GM11168 (cell line): ENCODE results near the gene AKT3.

Experiments used
- in situ Hi-C: fragments of 300-500 bp; cut with MboI; formaldehyde crosslinking; loops from one replicate; pipeline ENCODE4 v1.12.0; 2022; ENCODE audit warnings: low sequenced_read_pairs; ENCODE audit not compliant: unreplicated experiment

Gene AKT3

DNA sequence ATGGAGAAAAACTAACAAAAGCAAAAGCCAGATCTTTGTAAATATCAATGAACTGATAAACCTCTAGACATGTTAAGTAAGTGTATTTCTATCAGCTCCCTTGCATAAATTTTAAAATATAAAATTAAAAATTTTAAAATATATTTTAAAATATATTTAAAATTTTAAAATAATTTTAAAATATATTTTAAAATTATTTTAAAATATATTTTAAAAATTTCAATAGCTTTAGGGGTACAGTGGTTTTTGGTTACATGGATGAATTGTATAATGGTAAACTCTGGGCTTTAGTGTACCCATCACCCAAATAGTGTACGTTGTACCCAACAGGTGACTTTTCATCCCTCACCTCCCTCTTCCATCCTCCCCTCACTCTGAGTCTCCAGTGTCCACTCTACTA lies 315.0 kb downstream of the AKT3 start:
- in situ Hi-C loops, result no loop called here

DNA sequence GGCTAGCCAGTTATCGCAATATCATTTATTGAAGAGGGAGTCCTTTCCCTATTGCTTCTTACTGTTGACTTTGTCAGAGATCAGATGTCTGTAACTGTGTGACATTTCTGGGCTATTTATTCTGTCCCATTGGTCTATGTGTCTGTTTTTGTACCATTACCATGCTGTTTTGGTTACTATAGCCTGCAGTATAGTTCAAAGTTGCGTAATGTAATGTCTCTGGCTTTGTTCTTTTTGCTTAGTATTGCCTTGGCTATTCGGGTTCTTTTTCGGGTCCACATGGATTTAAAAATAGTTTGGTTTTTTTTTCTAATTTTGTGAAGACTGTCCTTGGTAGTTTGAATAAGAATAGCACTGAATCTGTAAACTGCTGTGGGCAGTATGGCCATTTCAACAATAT lies 320.5 kb downstream of the AKT3 start:
- in situ Hi-C loops, result no loop called here

DNA sequence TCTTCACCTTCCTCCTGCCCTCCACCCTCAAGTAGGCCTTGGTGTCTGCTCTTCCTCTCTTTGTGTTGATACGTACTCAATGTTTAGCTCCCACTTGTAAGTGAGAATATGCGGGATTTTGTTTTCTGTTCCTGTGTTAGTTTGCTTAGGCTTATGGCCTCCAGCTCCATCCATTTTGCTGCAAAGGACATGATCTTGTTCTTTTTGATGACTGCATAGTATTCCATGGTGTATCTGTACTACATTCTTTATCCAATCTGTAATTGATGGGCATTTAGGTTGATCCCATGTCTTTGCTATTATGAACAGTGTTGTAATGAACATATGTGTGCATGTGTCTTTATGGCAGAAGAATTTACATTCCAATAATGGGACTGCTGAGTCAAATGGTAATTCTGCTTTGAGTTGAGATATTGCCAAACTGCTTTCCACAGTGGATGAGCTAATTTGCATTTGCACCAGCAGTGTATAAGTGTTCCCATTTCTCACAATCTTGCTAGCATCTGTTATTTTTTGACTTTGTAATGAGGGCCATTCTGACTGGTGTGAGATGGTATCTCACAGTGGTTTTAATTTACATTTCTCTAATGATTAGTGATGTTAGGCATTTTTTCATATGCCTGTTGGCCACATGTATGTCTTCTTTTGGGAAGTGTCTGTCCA lies 321.5 kb downstream of the AKT3 start:
- in situ Hi-C loops, result no loop called here

DNA sequence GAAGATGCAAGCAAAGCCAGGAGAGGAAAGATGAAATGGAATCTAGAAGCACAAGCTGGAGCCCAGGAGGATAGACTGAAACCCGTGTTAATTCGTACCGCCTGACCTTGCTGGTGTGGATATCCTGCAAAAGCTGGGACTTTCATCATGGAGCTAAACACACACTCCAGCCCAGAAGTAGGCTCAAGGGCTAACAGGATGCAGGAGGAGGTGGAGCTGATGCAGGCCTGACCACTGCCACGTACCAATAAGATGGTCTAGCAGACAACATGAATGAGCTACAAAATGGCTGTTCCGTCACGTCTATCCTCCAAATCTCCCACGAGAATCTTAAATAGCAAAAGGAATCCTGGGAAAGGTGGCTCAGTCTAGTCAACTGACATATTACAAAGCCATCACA lies 323.9 kb downstream of the AKT3 start:
- in situ Hi-C loops, result no loop called here

DNA sequence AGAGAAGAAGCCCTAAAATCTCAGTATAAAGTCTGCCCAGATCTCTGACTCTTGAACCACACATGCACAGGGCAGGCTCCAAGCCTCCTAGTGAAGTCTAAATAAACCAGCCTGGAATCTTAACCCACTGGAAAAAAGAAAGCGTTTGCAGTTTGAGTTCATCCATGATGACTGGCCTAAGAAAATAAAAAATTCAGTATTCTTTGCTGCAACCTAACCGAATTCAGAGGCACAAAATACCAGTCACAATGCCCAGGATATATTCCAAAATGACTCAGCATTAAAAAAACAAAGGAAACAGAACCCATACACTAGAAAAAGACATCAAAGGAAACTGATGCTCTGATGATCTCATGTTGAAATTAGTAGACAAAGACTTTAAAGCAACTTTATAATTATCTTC lies 325.0 kb downstream of the AKT3 start:
- in situ Hi-C loops, result no loop called here

DNA sequence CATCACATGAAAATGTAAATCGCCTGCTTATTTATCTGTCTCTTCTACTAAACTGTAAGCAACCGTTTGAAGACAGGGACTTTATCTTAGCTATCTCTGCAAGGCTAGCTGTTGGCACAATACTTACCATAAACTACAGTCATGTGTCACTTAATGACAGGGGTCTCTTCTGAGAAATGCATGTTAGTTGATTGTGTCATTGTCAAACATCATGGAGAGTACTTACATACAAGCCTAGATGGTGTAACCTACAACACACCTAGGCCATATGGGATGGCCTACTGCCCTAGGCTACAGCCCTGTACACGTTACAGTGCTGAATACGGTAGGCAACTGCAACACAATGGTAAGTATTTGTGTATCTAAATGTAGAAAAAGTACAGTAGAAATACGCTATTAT lies 326.3 kb downstream of the AKT3 start:
- in situ Hi-C loops, result no loop called here

DNA sequence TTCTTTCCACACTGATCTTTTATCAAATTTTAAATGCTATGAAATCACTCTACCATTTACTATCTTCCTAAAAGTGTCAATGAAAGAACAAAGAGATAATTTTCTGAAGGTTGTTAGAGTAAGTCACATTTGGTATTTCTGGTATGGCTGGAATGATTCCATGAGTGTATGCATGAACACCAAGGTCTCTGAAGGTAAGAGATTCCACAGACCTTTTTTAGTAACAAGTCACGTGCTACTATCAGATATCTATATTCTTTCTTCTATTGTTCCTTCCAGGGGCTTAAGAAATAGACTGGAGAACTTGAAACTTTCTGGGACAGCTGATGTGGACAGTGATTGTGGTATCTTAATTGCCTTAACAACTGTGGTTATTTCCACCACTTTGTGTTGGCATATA lies 329.2 kb downstream of the AKT3 start:
- in situ Hi-C loops, result no loop called here

DNA sequence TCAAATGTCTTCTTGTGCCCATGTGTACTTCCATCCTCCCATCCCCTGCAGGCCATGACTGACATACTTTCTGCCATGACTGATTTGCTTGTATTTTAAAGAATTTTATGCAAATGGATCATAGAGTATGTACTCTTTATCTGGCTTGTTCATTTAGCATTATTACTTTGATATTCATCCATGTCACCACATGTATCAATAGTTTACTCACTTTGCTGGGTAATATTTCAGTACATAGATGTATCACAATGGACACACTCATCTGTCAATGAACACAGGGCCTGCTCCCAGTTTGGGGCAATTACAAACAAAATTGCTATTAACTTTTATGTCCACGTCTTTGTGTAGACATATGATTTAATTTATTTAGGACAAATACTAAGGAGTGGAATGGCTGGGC lies 335.1 kb downstream of the AKT3 start:
- in situ Hi-C loops, result no loop called here

DNA sequence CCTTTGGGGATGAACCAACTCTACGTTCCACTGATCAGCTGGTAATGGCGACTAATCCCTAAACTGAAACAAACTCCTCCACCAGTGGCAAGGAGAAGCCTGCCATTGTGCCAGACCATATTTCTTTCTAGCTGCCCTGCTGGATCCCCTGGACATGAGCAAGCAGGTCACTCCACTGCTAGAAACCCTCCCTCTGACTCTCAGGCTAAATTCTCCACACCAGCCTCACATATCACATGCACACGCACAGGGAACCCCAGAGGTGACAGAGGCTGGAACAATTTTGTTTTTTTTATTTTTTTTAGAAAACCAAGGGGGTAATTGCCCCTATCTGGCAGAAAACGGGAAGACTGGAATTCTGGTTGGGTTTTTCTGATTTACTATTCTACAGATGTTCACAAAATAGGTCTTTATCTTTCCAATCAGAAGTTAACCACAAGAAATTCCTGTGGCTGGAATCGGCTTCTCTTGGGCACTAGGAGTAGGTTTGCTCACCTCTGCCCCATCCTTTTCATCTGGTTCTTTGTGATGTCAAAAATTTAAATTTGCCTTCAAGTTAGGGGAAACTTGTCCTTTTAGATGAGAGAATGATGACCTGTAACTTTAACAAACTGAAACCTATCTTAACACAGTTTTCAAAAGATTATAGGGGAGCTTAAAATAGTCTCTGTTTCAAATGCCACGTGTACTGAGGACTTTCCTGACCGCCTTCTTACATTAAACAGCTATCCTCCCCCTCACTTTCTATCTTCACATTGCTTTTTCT lies 336.1 kb downstream of the AKT3 start:
- in situ Hi-C loops, result no loop called here

DNA sequence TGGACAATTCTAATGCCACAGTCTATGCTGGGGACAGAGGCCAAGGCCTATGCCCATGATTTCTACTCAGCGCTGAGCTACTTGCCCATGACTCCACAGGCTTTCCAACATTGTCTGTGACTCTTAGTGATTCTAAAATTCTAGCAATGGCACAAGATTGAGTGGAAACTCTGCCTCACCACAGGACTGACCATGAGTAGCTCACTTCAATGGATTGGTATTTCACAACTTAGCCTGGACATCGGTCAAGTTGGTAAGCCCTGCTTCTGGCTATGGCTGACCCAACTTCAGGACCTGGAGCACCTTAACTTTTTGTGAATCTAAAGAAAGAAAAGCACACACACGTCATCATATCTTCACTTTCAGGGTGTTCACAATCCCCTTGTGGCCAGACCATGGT lies 339.1 kb downstream of the AKT3 start:
- in situ Hi-C loops, result no loop called here

DNA sequence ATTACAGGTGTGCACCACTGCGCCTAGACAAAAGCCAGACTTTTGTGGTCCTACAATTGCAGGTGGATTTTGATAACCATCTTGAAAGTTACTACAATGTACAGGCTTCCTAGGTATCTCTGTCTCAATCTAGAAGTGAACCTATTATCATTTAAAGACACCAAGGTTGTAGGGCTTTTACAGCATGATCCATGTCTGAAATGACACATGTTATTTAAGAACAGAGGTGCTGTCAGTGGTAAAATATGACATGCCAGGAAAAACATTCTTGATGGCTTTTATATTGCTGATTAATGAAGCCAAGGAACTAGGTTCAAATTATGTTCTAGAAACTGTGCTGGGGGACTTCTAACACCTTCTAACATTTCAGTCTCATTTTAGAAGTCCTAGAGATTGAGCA lies 341.1 kb downstream of the AKT3 start:
- in situ Hi-C loops, result no loop called here

DNA sequence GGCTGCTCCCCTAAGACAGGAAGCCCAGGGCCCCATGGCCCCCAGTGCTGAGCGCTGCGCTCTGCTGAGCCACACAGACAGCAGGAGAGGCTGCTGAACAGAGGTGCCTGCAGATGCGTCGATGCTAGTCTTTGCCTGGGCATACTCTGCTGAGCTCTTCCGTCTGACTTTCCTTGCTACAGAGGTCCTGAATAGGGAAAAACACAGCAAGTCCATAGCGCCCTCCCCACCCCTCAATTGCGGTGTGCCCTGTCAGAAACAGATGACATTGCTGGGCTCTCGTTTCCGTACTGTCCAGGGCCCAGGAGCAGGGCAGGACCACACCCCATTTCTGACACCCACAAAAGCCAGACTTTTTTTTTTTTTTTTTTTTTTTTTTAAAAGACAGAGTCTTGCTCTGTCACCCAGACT lies 341.7 kb downstream of the AKT3 start:
- in situ Hi-C loops, result no loop called here

DNA sequence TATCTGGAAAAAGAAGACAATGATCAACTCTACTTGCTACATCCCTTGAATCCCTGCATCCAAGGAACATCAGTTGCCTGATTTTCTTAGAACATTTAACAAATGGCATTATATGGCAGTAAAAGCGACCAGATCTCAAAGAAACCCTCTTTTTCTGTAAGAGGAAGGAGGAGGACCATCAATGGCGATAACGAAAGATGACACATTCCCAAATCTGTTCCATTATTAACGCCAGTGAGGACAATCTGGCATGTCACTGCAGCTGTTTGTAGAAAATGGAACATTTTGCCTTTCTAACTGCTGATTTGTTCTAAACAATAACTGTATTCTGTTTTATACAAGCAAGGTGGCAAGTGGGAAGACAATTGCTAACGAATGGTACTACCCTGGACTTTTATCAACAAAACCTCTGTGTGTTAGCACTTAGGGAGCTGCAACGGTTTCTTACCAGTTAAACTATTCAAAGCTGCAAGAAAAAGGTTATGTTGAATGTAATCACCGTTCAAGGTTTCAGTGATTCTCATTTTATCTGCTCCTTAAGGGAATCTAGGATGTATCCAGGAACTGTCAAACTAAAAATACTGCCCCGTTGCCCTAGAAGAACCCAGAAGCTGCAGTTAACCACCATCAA lies 342.3 kb downstream of the AKT3 start:
- in situ Hi-C loops, result no loop called here

DNA sequence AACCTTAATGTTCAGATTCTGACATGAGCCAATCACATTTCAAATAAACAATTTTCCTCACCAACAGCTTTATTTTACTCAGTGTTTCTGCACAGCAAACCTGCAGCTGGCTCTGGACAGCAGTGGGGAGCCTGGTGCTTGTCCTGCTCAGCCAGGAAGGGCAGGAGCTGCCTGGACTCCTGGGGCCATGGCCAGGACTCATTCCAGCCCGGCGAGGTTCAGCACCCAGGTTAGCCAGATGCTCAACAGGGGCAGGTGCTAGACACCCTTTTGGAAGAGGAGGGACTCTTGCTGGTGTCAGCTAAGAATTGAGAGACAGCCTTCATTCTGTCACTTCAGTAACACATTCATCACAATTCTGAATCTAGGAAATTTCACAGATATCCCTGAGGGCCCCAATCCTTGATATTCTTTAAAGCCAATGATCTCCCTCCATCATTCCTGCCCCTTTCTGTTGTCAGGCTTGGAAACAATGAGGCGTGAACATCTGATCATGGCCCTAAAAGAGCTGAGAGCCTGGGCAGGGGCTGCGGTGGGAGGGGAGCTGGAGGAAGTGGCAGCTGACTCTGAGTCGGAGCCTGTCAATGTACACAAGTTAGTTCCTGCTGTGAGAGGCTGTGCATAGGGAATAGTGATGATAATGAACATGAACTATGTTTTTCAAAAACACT lies 342.9 kb downstream of the AKT3 start:
- in situ Hi-C loops, result no loop called here

DNA sequence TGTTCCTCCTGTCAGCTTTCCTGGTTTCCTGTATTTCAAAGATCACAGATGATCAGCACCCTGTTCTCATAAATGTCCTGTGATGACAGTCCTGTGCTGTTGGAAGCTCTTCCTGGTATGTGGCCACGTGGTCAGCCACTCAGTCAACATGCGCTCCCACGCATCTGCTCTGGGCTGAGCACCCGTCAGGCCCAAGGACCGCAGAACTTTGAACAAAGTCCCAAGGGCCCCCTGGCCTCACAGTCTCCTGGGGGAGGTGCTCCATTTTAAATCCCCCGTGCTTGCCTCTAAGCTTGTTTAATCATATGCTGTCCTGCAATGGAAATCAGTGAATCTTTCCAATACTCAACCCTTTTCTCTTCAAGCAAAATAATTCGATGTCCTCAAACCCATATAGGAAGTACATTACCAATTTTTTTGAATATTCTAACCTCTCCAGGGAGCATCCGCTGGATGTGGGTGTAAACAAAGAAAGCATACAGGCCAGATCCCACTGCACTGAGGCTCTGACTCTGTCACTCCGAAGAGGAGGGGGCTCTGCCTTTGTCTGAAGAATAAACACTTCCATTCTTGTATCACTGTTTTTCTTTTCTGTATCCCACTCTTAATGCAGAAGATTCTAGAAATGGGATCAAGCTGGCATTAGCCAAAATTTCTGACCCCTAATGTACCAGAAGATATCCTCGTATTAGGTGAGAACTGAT lies 343.9 kb downstream of the AKT3 start:
- in situ Hi-C loops, result no loop called here

DNA sequence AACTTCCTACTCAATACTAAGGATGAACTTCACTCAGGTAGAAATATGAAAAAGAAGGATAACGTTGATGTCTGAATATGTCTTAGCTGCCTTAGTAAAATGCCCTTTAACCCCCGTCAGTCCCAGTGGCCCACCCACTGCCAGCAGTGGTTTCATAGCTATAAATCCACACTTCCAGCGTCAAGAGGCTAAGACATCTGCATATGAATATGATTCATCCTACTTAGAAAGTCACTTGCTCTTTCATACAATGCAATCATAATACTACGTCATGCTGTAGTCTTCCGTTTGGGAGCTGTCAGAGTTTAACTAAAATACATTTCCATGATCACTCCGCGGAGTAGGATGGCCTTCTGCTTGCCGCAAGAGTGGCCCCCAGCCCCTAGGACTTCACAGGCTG lies 346.9 kb downstream of the AKT3 start:
- in situ Hi-C loops, result no loop called here

DNA sequence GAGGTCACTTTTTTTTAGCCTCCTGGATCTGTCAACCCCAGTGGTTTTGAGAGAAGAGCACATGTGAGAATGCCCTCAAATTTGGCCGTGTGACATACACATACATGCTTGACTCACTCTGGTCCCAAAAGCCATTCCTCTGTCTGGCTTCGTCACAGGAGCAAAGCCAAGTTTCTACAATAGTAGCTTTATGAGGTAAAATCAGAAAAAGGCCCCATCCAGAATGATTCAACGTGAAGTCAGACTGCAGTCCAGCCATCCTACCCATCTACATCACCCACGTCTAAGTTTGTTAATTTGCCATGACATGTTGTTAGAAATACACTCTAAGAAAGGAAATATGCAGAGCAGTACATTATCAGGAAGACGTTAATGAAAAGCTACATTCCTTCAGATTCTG lies 349.0 kb downstream of the AKT3 start:
- in situ Hi-C loops, result no loop called here

DNA sequence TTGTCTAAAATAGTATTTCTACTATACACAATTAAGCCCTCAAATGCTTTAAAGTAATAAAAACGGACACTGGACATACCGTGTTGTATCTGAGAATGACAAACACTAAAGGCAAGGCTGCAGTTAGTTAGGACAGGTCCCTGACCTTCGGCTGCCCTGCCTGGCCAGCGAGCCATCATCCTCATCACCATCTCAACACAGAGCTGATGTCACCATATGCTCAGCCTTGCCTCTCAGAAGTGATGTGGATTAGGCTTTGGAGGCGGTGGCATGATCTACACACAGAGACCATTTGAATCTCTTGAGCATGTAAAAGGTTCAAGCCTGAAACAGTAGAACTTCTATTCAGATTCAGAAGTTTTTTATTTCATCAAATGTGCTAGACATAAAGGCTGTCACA lies 349.5 kb downstream of the AKT3 start:
- in situ Hi-C loops, result no loop called here

DNA sequence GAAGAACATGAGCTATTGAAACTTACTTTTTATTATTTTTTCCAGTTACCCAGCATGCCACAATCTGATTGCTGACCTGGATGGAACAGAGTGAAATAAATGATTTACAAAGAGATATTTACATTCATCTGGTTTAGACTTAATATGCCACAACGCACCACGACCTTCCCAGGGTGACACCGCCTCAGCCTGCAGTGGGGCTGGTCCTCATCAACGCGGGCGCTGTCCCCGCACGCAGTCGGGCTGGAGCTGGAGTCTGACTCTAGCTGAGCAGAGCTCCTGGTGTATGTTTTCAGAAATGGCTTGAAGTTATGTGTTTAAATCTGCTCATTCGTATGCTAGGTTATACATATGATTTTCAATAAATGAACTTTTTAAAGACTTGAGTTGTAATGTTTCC lies 350.3 kb downstream of the AKT3 start:
- in situ Hi-C loops, result no loop called here

DNA sequence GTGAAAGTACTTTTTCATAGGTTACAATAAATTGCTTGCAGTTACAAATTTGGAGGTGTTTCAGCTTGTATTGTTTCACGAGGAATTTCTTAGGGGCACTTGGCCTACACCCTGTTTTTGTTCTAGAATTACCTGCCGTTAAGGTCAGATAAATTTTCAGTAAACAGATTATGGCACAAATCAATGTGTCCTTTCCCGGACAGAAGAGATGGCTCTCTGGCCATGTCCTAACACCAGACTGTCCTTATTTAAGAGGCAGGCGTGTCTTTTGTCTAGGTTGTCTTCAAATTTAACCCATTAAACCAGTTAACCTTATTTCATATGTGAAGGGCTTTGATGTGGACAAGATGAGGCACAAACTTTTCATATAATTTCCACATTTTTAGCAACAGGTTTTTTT lies 350.8 kb downstream of the AKT3 start:
- in situ Hi-C loops, result no loop called here
